WTC11 (cell line): ENCODE measurements around the gene GPC6. TPM values are rescaled to one million over a fixed set of nuclear protein-coding genes. Genes with fewer than 3 reads are reported as not detected.

Experiments
- ATAC-seq: fragments of 200-7000 bp; cut with Tn5 transposase; 2 replicates; pipeline ENCODE4 v1.10.0; 2021; ENCODE audit warnings: mild to moderate bottlenecking, moderate library complexity
- CTCF ChIA-PET: fragments of 300-600 bp; sonication (Branson Sonifier 250); formaldehyde crosslinking; loops from one replicate; lab custom pipeline; 2021; ENCODE audit warnings: antibody characterized with exemption; lab: Charles Lee
- POLR2A ChIA-PET: fragments of 350-600 bp; sonication (Branson Sonifier 250); formaldehyde crosslinking; loops from one replicate; lab custom pipeline; 2021; ENCODE audit warnings: antibody characterized with exemption; lab: Charles Lee
- DNase-seq: peaks from one replicate; pipeline ENCODE4 v3.0.0; 2021; ENCODE audit warnings: low spot score
- H3K27ac Mint-ChIP-seq: 2 replicates; pipeline ENCODE4 v1.8.0; 2021; ENCODE audit warnings: mixed read lengths
- H3K27me3 Mint-ChIP-seq: 2 replicates; pipeline ENCODE4 v1.8.0; 2021; ENCODE audit warnings: low read depth, mild to moderate bottlenecking, moderate library complexity, mixed read lengths
- H3K36me3 Mint-ChIP-seq: 2 replicates; pipeline ENCODE4 v1.8.0; 2021; ENCODE audit warnings: mixed read lengths
- H3K4me1 Mint-ChIP-seq: 2 replicates; pipeline ENCODE4 v1.8.0; 2022; ENCODE audit warnings: mixed read lengths
- H3K4me3 Mint-ChIP-seq: 2 replicates; pipeline ENCODE4 v1.8.0; 2021; ENCODE audit warnings: mild to moderate bottlenecking, moderate library complexity, mixed read lengths
- H3K9me3 Mint-ChIP-seq: 2 replicates; pipeline ENCODE4 v1.8.0; 2021; ENCODE audit warnings: mixed read lengths
- AFF4 ChIP-seq: sonication (generic); formaldehyde crosslinking; IDR thresholded peaks from 2 replicates; pipeline ENCODE4 v1.8.1; 2023; ENCODE audit warnings: mild to moderate bottlenecking, missing genetic modification reagents, borderline replicate concordance
- AR ChIP-seq: fragments of 250-450 bp; sonication (Bioruptor Pico); IDR thresholded peaks from 2 replicates; pipeline ENCODE4 v1.9.0; 2021; ENCODE audit warnings: mild to moderate bottlenecking
- CBFB ChIP-seq: sonication (generic); formaldehyde crosslinking; IDR thresholded peaks from 2 replicates; pipeline ENCODE4 v1.8.1; 2022; ENCODE audit warnings: mild to moderate bottlenecking, low read depth, missing genetic modification reagents
- CREM ChIP-seq: sonication (generic); formaldehyde crosslinking; IDR thresholded peaks from 2 replicates; pipeline ENCODE4 v1.8.1; 2022; ENCODE audit warnings: mild to moderate bottlenecking, missing genetic modification reagents, moderate library complexity
- ERG ChIP-seq: fragments of 250-450 bp; sonication (Bioruptor Pico); IDR thresholded peaks from 2 replicates; pipeline ENCODE4 v1.8.0; 2021; ENCODE audit warnings: mild to moderate bottlenecking
- GTF2I ChIP-seq: fragments of 250-450 bp; sonication (Bioruptor Pico); conservative IDR thresholded peaks from 2 replicates; pipeline ENCODE4 v1.4.0; 2021; ENCODE audit warnings: mild to moderate bottlenecking
- KAT7 ChIP-seq: sonication (generic); formaldehyde crosslinking; IDR thresholded peaks from 2 replicates; pipeline ENCODE4 v1.8.1; 2023; ENCODE audit warnings: missing genetic modification reagents, mild to moderate bottlenecking, borderline replicate concordance
- MLX ChIP-seq: sonication (generic); formaldehyde crosslinking; IDR thresholded peaks from 2 replicates; pipeline ENCODE4 v1.8.1; 2023; ENCODE audit warnings: mild to moderate bottlenecking, missing genetic modification reagents, moderate library complexity
- MXD4 ChIP-seq: fragments of 250-450 bp; sonication (Bioruptor Pico); IDR thresholded peaks from 2 replicates; pipeline ENCODE4 v1.8.0; 2021; ENCODE audit warnings: mild to moderate bottlenecking, moderate library complexity, borderline replicate concordance
- NR1H2 ChIP-seq: sonication (generic); formaldehyde crosslinking; IDR thresholded peaks from 2 replicates; pipeline ENCODE4 v1.9.0; 2021; ENCODE audit warnings: mild to moderate bottlenecking, moderate library complexity, missing genetic modification reagents
- SMAD3 ChIP-seq: sonication (generic); formaldehyde crosslinking; IDR thresholded peaks from 2 replicates; pipeline ENCODE4 v1.8.0; 2022; ENCODE audit warnings: missing genetic modification reagents, mild to moderate bottlenecking, borderline replicate concordance
- STAT6 ChIP-seq: sonication (generic); formaldehyde crosslinking; conservative IDR thresholded peaks from 2 replicates; pipeline ENCODE4 v1.8.1; 2023; ENCODE audit warnings: mild to moderate bottlenecking, low read depth, missing genetic modification reagents, moderate library complexity
- USF1 ChIP-seq: sonication (generic); formaldehyde crosslinking; IDR thresholded peaks from 2 replicates; pipeline ENCODE4 v1.8.0; 2022; ENCODE audit warnings: mild to moderate bottlenecking, missing genetic modification reagents
- ZMAT4 ChIP-seq: fragments of 250-450 bp; sonication (Bioruptor Pico); IDR thresholded peaks from 2 replicates; pipeline ENCODE4 v1.9.0; 2021; ENCODE audit warnings: mild to moderate bottlenecking
- ZNF121 ChIP-seq: sonication (generic); formaldehyde crosslinking; IDR thresholded peaks from 2 replicates; pipeline ENCODE4 v1.8.0; 2023; ENCODE audit warnings: missing genetic modification reagents
- ZNF219 ChIP-seq: sonication (generic); formaldehyde crosslinking; IDR thresholded peaks from 2 replicates; pipeline ENCODE4 v1.8.0; 2023; ENCODE audit warnings: missing genetic modification reagents, mild to moderate bottlenecking, borderline replicate concordance
- ZNF396 ChIP-seq: fragments of 250-450 bp; sonication (Bioruptor Pico); IDR thresholded peaks from 2 replicates; pipeline ENCODE4 v1.8.0; 2021; ENCODE audit warnings: mild to moderate bottlenecking, moderate library complexity, borderline replicate concordance
- ZNF671 ChIP-seq: fragments of 250-450 bp; sonication (Bioruptor Pico); IDR thresholded peaks from 2 replicates; pipeline ENCODE4 v1.8.0; 2021; ENCODE audit warnings: mild to moderate bottlenecking
- ZSCAN18 ChIP-seq: fragments of 250-450 bp; sonication (Bioruptor Pico); IDR thresholded peaks from 2 replicates; pipeline ENCODE4 v2.1.2; 2022; ENCODE audit warnings: mild to moderate bottlenecking, moderate library complexity
- total RNA-seq: library from RNA; stranded (reverse); gene quantifications from 3 replicates; pipeline ENCODE4 v1.2.3, GENCODE V29; 2021

Gene GPC6
- total RNA-seq, 1 experiment from 2014 or later: 19.5 TPM

- no peak for TF ChIP-seq MLX (CRISPR knock-in tag)
- TF ChIP-seq ZNF671 (CRISPR knock-in tag): no peak
- no peak for TF ChIP-seq ZSCAN18 (CRISPR knock-in tag)
- TF ChIP-seq USF1: no peak
- TF ChIP-seq GTF2I (CRISPR knock-in tag): no peak
- no peak for TF ChIP-seq MXD4 (CRISPR knock-in tag)
- TF ChIP-seq AR (CRISPR knock-in tag): no peak
- TF ChIP-seq STAT6 (CRISPR knock-in tag): no peak
These were observed 240.0 kb downstream of the GPC6 start (continued) for GRCh38 chr13:93466502-93467036.

GRCh38 chr13:93467175-93467574, 240.6 kb downstream of the GPC6 start:
- no peak overlapping the region for H3K27ac Mint-ChIP-seq
- H3K9me3 Mint-ChIP-seq: peaks cover 17% of the 10 kb centered on the region
- H3K27me3 Mint-ChIP-seq: no peaks in the 10 kb centered on the region
- peaks cover 21% of the 10 kb centered on the region for H3K36me3 Mint-ChIP-seq
- TF ChIP-seq CREM (CRISPR knock-in tag) (no peak), GTF2I (CRISPR knock-in tag) (no peak), AFF4 (CRISPR knock-in tag) (no peak), ERG (no peak), ZNF121 (no peak), CBFB (CRISPR knock-in tag) (no peak), NR1H2 (CRISPR knock-in tag) (no peak), ZNF219 (CRISPR knock-in tag) (no peak), ZNF396 (no peak), ZSCAN18 (CRISPR knock-in tag) (no peak), KAT7 (CRISPR knock-in tag) (no peak), ZMAT4 (CRISPR knock-in tag) (no peak), SMAD3 (CRISPR knock-in tag) (no peak)
- ATAC-seq (no peak), DNase-seq (no peak)
- ChIA-PET CTCF (no interaction called here), POLR2A (no interaction called here)
- no peak overlapping the region for H3K4me3 Mint-ChIP-seq
- peaks cover 15% of the 10 kb centered on the region for H3K4me1 Mint-ChIP-seq
